K562 (cell line): ENCODE measurements around the gene HDAC6. TPM values are rescaled to one million over a fixed set of nuclear protein-coding genes. Genes with fewer than 3 reads are reported as not detected.

Experiments used
- ATAC-seq: fragments of 200-7000 bp; cut with Tn5 transposase; 3 replicates; pipeline ENCODE4 v1.9.1; 2020; ENCODE audit warnings: moderate library complexity
- BruUV-seq: library from RNA; stranded (reverse); fragments of 400-500 nt; replicated peaks from 2 replicates; lab custom pipeline; 2021; lab: Mats Ljungman, UMichigan
- CTCF ChIA-PET: fragments of 300-600 bp; formaldehyde crosslinking; extraction: SDS; loops from one replicate; lab custom pipeline; 2021; ENCODE audit warnings: low intra/inter-chr PET ratio; lab: Yijun Ruan, JAX
- POLR2A ChIA-PET: fragments of 300-600, 350-650 bp; sonication (Branson Sonifier 250); formaldehyde crosslinking; extraction: SDS; loops from one replicate; lab custom pipeline; 2021; ENCODE audit warnings: antibody characterized with exemption, inconsistent platforms; lab: Yijun Ruan, JAX
- DNase-seq, 4 experiments: peaks; one replicate each; pipeline versions ENCODE4 v3.0.0 to v3.0.0-alpha.2; 2011 to 2018; ENCODE audit warnings: low spot score in 3 of 4, mixed read lengths in 3 of 4; ENCODE audit errors: extremely low read depth in 1 of 4
- FAIRE-seq: peaks from 2 replicates; lab custom pipeline; 2011; peaks lifted over from hg19 to GRCh38; lab: Jason Lieb, UNC
- H2AFZ ChIP-seq: 2 replicates; pipeline ENCODE4 v1.6.0; 2011; ENCODE audit warnings: low read depth, low read length, control low read depth, inconsistent platforms
- H3K27ac ChIP-seq: fragments of 200-600 bp; 3 replicates; pipeline ENCODE4 v1.8.0; 2011; ENCODE audit warnings: low read depth, mild to moderate bottlenecking, control low read depth, inconsistent platforms, low read length, moderate library complexity, mixed read lengths; ENCODE audit errors: extremely low read depth
- H3K27me3 ChIP-seq, 2 experiments: fragments of 300-600 bp in 1 of 2; 2 replicates in 1 of 2; 3 replicates in 1 of 2; pipeline versions ENCODE4 v1.6.0 to v1.8.0; 2011; ENCODE audit warnings: inconsistent platforms in 2 of 2, low read length in 2 of 2, mild to moderate bottlenecking in 1 of 2, mixed read lengths in 1 of 2, moderate library complexity in 1 of 2; ENCODE audit not compliant: control insufficient read depth in 2 of 2, insufficient read depth in 2 of 2
- H3K36me3 ChIP-seq: fragments of 300-600 bp; 3 replicates; pipeline ENCODE4 v1.8.0; 2011; ENCODE audit warnings: mild to moderate bottlenecking, low read length, inconsistent platforms; ENCODE audit not compliant: control insufficient read depth, insufficient read depth
- H3K4me1 ChIP-seq, 2 experiments: fragments of 200-600 bp in 1 of 2; replicated peaks in 1 of 2; 2 replicates in 1 of 2; 3 replicates in 1 of 2; pipeline versions ENCODE4 v1.5.1 to v1.8.0; 2011; ENCODE audit warnings: inconsistent platforms in 2 of 2, low read length in 2 of 2, mild to moderate bottlenecking in 1 of 2, mixed read lengths in 1 of 2, moderate library complexity in 1 of 2; ENCODE audit not compliant: control insufficient read depth in 2 of 2, insufficient read depth in 2 of 2
- H3K4me2 ChIP-seq: 2 replicates; pipeline ENCODE4 v1.6.1; 2011; ENCODE audit warnings: low read length, control low read depth, inconsistent platforms, mixed read lengths; ENCODE audit not compliant: insufficient read depth
- H3K4me3 ChIP-seq: fragments of 200-600 bp; sonication (generic), shearing (Covaris generic); 2 replicates; pipeline ENCODE4 v1.5.1; 2016; ENCODE audit warnings: control low read depth, inconsistent platforms
- H3K79me2 ChIP-seq: fragments of 200-600 bp; 3 replicates; pipeline ENCODE4 v1.8.0; 2011; ENCODE audit warnings: low read length, inconsistent platforms; ENCODE audit not compliant: control insufficient read depth, insufficient read depth
- H3K9ac ChIP-seq, 2 experiments: 2 replicates each; pipeline versions ENCODE4 v1.6.0 to v1.6.1; 2011; ENCODE audit warnings: low read depth in 2 of 2, low read length in 2 of 2, control low read depth in 1 of 2, inconsistent platforms in 1 of 2, mild to moderate bottlenecking in 1 of 2, mixed read lengths in 1 of 2; ENCODE audit not compliant: insufficient read depth in 1 of 2
- H3K9me1 ChIP-seq: one replicate; pipeline ENCODE4 v1.6.0; 2011; ENCODE audit warnings: inconsistent platforms, mild to moderate bottlenecking, low read length, moderate library complexity; ENCODE audit not compliant: control insufficient read depth, insufficient read depth
- H3K9me3 ChIP-seq: replicated peaks from 2 replicates; pipeline ENCODE4 v1.5.1; 2011; ENCODE audit warnings: low read depth, low read length, inconsistent platforms; ENCODE audit not compliant: control insufficient read depth, insufficient read depth
- H4K20me1 ChIP-seq: replicated peaks from 2 replicates; pipeline ENCODE4 v1.6.1; 2011; ENCODE audit warnings: low read length, inconsistent platforms, mixed read lengths; ENCODE audit not compliant: control insufficient read depth, insufficient read depth
- NR2F6 ChIP-seq: fragments of 450-650 bp; formaldehyde crosslinking; IDR thresholded peaks from 2 replicates; pipeline ENCODE4 v1.4.0; 2020; ENCODE audit warnings: mild to moderate bottlenecking
- TBP ChIP-seq: optimal IDR thresholded peaks from 2 replicates; pipeline ENCODE3; 2011; ENCODE audit warnings: low read depth, low read length, improper control_type of control experiment
- USF2 ChIP-seq: sonication (generic); formaldehyde crosslinking; IDR thresholded peaks from 2 replicates; pipeline ENCODE4 v1.5.0; 2020; ENCODE audit warnings: missing genetic modification reagents
- WGBS: fragments of 100-300 bp; shearing (Covaris generic); methylation state at CpG from one replicate; pipeline ENCODE4 v1.1.6; 2016; ENCODE audit warnings: low coverage, mixed read lengths; ENCODE audit not compliant: insufficient coverage; ENCODE audit errors: missing lambda C conversion rate; 5-methylcytosine and 5-hydroxymethylcytosine counted together
- in situ Hi-C: fragments of 300-500 bp; cut with MboI; formaldehyde crosslinking; loops from 4 replicates; pipeline ENCODE4 v1.15.0; 2018; ENCODE audit warnings: inconsistent platforms, mixed read lengths
- intact Hi-C: fragments of 100-400 bp; cut with micrococcal nuclease; formaldehyde crosslinking; loops from 2 replicates; pipeline ENCODE4 v1.14.2; 2022
- polyA plus RNA-seq, 8 experiments: library from polyadenylated mRNA; depleted of rRNA in 4 of 8; stranded (reverse) in 5 of 8; unstranded in 3 of 8; fragments of >200 nt; fragmentation: Nextera tagmentation in 2 of 8; fragmentation: Illumina TruSeq in 1 of 8; extraction: Ambion mirVana in 2 of 8; extraction: Trizol in 1 of 8; gene quantifications; 2 replicates each; pipeline versions ENCODE4 v1.2.1 to v1.2.3, GENCODE V29; 2011 to 2014; ENCODE audit warnings: inconsistent platforms in 1 of 8, missing spikeins in 1 of 8
- total RNA-seq, 7 experiments: library from RNA; depleted of rRNA in 6 of 7; stranded (reverse); fragments of >200 nt in 6 of 7; fragmentation: Illumina TruSeq in 2 of 7; extraction: Trizol in 2 of 7; gene quantifications; 2 replicates each; pipeline versions ENCODE4 v1.2.1 to v1.2.3, GENCODE V29; 2011 to 2021; ENCODE audit warnings: low replicate concordance in 1 of 7
- TF ChIP-seq, protein P1 (sequence below): sonication (generic); formaldehyde crosslinking; IDR thresholded peaks from 2 replicates; pipeline ENCODE4 v1.9.0; 2022; ENCODE audit warnings: mild to moderate bottlenecking, missing genetic modification reagents

Gene HDAC6
- total and polyA plus RNA-seq, 9 of the 15 experiments (the other 6 are each of a cell fraction or from before 2014, with no cell fraction given) = 29.9 to 101 (median 71.2) TPM

DNA sequence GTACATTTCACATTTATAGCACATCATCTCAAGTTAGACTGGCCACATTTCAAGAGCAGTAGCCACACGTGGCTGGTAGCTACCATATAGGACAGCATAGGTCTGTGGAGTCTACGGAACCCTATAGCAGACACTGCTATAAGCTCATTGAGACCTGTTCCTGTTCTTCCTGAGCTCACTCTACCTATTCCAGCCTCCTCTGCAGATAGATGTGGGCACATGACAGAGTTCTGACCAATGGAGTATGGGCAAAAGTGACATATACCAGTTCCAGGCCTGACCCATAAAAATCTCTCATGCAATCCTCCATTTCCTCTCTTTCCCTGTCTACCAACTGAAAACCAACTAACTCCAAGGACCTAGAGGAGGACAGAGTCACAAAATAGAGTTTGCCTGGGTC lies 3.5 kb upstream of the HDAC6 start:
- peaks cover 10% of the 10 kb centered on the region for H3K79me2 ChIP-seq
- POLR2A ChIA-PET = interaction anchor here (0.7 kb wide), 1 partner anchor 160 kb away, joined by 3 read pairs; no protein-coding TSS in a partner anchor
- ATAC-seq (no peak), FAIRE-seq (no peak)
- H3K9me3 ChIP-seq = no peaks in the 10 kb centered on the region
- no peaks in the 10 kb centered on the region for H3K27me3 ChIP-seq
- H3K4me3 ChIP-seq = no peak overlapping the region
- H3K9ac ChIP-seq = no peak overlapping the region; a peak in 2 of 4 replicates
- WGBS = 63% methylated on average over 2 of the region's 2 CpGs
- peak; percentile 53 for TF ChIP-seq USF2 (CRISPR knock-in tag)
- TF ChIP-seq NR2F6 (CRISPR knock-in tag) = no peak
- no peak for TF ChIP-seq TBP
- TF ChIP-seq, protein P1, sequence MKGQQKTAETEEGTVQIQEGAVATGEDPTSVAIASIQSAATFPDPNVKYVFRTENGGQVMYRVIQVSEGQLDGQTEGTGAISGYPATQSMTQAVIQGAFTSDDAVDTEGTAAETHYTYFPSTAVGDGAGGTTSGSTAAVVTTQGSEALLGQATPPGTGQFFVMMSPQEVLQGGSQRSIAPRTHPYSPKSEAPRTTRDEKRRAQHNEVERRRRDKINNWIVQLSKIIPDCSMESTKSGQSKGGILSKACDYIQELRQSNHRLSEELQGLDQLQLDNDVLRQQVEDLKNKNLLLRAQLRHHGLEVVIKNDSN (CRISPR knock-in tag) = peak; percentile 59; the same call in 1 of the 2 replicates
- TF ChIP-seq, all 486 proteins: peak for 2
- peak overlapping the region; percentile 53 for H3K27ac ChIP-seq
- no peaks in the 10 kb centered on the region; the same call in 1 of the 2 replicates for H4K20me1 ChIP-seq
- intact Hi-C loops (no loop called here), in situ Hi-C loops (no loop called here)
- H3K36me3 ChIP-seq = peaks cover 19% of the 10 kb centered on the region; the same call in 2 of the 3 replicates
- peak overlapping the region; percentile 49; the same call in 1 of the 2 replicates for H2AFZ ChIP-seq
- BruUV-seq = no TSS peak
- CTCF ChIA-PET = no interaction called here
- peaks cover 39 to 68% of the 10 kb centered on the region in 2 experiments for H3K4me1 ChIP-seq
- DNase-seq = peak in 1 of 4 experiments; percentile 13
- no peak overlapping the region for H3K4me2 ChIP-seq
- H3K9me1 ChIP-seq = no peaks in the 10 kb centered on the region
